Measurements from ENCODE around the gene C17orf50.

C17orf50 gene

DNA sequence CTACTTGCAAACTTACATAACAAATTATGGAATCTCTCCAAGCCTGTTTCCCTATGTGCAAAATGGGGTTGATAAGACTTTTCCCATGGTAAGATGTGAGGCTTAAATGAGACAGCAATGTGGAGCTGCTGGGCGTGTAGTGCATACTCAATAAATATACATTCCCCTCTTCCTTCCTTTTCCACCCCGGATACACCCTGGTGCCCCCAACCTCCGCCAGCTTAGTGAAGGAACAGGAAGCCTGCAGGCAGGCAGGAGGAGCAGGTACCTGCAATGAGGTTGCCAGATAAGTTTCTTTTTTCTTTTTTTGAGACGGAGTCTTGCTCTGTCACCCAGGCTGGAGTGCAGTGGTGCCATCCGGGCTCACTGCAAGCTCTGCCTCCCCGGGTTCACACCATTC lies 14.9 kb downstream of the C17orf50 start:
- no peak for DNase-seq
- intact Hi-C loops (cut with DNase I) = no loop called here

- no peak for DNase-seq
- intact Hi-C loops (cut with DNase I) = no loop called here
Measured at GRCh38 chr17:35778641-35779196, 18.0 kb downstream of the C17orf50 start.

GRCh38 chr17:35780950-35781349 lies 20.3 kb downstream of the C17orf50 start:
- no peak for DNase-seq
- intact Hi-C loops (cut with DNase I) = no loop called here

GRCh38 chr17:35784895-35785294 lies 24.2 kb downstream of the C17orf50 start:
- intact Hi-C loops (cut with DNase I) = no loop called here
- DNase-seq = no peak

DNA sequence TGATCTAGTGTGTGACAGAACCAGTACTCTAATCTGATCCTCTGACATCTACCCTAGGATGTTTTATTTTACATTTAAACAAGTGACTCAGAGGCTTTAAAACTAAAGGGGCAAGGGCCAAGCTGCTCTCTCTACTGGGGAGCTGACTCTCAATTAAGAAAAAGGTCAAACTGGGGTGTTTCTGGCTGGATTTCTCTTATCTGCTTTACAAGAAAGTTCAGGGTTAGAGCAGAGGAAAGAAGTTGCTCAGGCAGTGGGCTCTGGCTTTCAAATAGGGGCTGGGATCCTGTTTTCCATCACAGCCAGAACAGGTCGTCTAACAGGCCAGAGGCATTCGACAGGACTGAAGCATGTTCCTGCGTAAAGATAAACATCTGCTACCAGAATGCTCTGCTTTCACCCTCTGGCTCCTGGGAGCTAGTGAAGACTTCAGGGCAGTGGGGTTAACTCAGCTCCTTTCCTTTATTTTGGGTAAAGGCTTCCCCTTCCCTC lies 26.3 kb downstream of the C17orf50 start:
- no peak for DNase-seq
- intact Hi-C loops (cut with DNase I) = no loop called here

DNA sequence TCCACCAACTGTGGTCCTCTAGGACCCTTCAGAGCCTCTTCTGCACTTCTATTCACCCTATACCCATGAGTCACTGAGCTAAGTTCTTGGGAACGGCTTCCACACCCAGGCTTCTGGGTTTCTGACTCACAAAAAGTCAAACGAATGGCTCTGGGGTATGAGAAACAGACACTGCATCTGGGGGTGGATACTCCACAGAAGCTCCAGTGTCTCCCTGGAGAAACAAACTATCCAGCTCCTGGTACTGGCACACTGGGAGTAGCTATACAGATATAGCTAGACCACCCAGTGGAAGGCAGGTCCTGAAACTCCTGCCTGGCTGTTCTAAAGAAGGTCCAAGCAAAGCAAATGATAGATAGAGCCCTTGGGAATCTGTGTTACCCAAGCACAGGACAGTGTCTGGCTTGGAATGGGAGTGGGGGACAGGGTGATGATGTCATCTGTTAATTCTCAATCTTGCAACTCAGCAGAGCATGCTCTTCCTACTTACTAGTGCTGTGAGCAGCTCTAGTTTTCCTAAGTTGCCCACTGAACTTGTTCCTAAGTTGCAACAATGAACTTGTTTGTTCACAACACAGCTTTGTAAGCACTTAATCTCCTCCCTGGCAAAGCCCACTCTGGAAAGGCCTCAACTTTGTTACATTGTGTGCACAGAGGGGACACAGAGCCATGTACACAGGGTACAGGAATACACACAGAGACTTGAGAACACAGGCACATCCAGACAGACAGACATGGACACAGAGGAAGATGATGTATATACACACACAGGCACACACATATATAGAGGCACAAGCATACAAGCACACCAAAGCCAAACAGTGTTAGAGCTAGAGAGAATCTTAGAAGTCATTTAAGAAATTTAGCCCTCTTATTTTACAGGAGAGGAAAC lies 28.0 kb downstream of the C17orf50 start:
- no peak for DNase-seq
- intact Hi-C loops (cut with DNase I) = no loop called here

DNA sequence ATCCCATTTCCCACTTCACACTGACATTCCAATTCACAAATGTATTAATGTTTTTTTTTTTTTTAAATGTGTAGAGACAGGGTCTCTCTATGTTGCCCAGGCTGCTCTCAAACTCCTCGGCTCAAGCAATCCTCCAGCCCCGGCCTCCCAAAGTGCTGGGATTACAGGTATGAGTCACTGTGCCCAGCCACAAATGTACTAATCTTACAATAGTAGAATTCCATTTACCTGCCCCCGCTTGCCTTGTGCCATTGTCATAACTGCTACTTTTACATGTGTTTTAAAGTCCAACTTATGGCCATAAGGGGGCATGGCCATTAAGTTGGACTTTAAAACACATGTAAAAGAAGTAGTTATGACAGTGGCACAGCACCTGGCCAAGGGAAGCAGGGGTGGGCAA lies 30.2 kb downstream of the C17orf50 start:
- intact Hi-C loops (cut with DNase I) = no loop called here
- DNase-seq = no peak

GRCh38 chr17:35791681-35792350 lies 31.1 kb downstream of the C17orf50 start:
- intact Hi-C loops (cut with DNase I) = no loop called here
- no peak for DNase-seq

GRCh38 chr17:35793257-35793656 lies 32.6 kb downstream of the C17orf50 start:
- DNase-seq = no peak
- intact Hi-C loops (cut with DNase I) = no loop called here

- DNase-seq = peak in 3 of 10 donors; percentile 30 to 85 (median 78)
- intact Hi-C loops (cut with DNase I) = no loop called here
Measured at GRCh38 chr17:35795007-35795870, 34.6 kb downstream of the C17orf50 start, which contains the start of gene MMP28. MMP28 (minus strand) TSS chr17:35795641; CDS start chr17:35795377, 264 bp downstream.

- intact Hi-C loops (cut with DNase I) = no loop called here
- DNase-seq = no peak
Measured at GRCh38 chr17:35795871-35796265, 35.2 kb downstream of the C17orf50 start.

- intact Hi-C loops (cut with DNase I) = no loop called here
- no peak for DNase-seq
Measured at GRCh38 chr17:35796942-35797341, 36.3 kb downstream of the C17orf50 start.

DNA sequence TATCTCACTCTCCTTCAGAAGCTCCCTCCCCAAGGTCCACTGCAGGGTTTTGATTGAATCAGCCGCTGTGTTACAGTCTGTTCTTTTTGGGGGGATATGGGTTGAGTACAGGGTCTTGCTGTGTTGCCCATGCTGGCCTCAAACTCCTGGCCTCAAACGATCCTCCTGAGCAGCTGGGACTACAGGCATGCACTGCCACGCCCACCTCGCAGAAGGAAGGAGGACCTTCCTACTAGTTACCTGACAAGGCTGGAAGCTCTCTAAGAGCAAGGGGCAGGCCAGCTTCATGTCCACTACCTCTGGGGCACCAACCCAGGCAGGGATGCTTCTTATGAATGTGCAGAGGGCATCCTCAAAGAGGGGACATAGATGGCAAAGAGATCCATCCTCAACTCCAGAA lies 36.7 kb downstream of the C17orf50 start:
- intact Hi-C loops (cut with DNase I) = no loop called here
- DNase-seq = no peak

DNA sequence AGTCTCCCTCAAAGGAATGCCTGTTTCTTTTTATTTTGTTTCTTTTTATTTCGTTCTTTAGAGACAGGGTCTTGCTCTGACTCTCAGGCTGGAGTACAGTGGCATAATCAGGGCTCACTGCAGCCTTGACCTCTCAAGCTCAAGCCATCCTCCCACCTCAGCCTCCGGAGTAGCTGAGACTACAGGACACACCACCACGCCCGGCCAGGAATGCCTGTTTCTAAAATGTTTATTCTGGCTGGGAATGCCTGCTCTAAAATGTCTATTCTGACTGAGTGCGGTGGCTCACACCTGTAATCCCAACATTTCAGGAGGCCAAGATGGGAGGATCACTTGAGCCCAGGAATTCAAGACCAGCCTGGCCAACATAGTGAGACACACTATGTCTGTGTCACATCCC lies 37.2 kb downstream of the C17orf50 start:
- no peak for DNase-seq
- intact Hi-C loops (cut with DNase I) = no loop called here

DNA sequence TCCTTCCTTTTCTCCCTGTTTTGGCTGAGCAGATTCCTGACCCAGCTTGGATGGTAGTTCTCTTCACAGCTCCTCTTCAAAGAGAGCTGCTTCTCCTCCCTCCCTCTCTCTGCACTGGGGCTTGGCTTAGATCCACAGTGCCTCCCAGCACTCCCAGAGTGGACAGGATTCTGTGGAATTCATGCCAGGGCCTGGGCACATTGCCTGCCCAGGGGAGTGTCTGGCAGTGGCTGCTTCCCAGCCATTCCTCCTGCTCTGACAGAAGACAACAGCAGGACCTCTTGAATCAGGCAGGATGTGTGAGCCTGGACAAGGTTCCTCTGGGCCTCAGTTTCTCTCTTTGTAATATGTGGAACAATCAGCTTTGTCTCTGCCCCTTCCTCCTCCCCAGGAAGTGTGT lies 39.3 kb downstream of the C17orf50 start:
- intact Hi-C loops (cut with DNase I) = no loop called here
- DNase-seq = peak in 9 of 10 donors; percentile 48 to 93 (median 72)

DNA sequence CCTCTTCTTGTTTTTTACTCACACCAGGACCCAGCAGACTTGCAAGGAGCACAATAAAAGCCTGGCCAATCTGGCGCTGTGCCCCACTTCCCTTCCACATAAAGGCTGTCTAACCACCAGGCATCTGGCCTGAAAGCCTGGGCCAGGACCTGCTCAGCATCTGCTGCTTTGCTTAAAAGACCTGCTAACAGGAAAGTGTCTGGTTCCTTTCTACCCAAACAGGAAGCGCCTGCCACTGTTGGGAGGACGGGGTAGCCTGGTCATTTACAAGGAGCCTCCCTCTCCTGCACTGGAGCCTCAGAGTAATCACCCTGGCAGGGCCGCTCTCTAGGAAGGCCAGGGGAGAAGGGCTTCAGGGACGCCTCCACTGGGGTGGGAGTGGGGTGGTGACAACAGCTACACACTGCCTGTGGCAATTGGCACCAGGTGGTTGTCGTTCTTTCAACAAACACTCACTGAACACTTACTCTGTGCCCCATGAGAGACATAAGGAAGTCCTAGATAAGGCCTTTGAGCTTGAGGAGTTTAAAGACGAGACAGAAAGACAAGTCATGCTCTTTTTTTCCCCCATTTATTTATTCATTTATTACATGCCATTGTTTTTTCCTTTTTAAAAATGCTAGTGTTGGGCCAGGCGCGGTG lies 41.0 kb downstream of the C17orf50 start:
- peak; percentile 31 to 91 (median 57) for DNase-seq
- intact Hi-C loops (cut with DNase I) = no loop called here

- DNase-seq = no peak
- intact Hi-C loops (cut with DNase I) = loop anchor here (1.0 to 5.0 kb wide), 2 partner anchors 40 to 237 kb away; no protein-coding TSS in a partner anchor
Measured at GRCh38 chr17:35804658-35805192, 44.0 kb downstream of the C17orf50 start.

DNA sequence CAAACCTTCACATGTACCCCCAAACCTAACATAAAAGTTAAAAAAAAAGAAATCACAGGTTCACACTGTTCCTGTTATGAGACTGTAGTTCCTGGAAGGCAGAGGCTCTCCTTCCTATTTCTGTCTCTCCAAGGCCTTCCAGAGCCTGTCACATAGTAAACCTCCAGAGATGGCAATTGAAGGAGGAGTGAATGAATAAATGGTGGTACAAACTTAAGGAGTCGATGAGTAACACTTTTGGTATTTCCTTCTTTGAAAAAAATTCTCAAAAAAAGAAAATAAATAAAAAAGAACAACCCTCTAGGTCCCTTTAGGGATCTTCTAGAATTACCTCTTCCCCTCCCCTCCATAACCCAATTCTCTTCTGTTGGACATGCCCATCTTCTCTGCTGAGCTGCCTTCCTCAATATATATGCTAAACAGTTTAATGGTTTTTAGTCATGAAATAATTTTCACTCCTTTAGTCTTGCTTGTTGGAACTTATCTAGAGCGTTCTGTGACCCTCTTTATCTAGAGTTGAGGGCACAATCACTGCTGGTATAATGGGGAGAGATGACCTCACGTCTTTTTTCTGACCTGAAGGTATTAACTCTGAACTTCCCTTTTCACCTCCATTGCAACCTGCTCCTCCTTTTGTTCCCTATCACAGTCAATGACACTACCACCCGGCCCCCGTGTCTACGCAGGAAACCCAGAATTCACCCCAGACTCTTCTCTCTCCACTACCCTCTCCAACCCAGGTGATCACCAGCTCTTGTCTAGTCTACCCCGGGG lies 46.9 kb downstream of the C17orf50 start:
- DNase-seq = no peak
- intact Hi-C loops (cut with DNase I) = loop anchor here (5.0 kb wide), 1 partner anchor 240 kb away; no protein-coding TSS in a partner anchor
